ENCODE data around the gene SRMS.

Gene SRMS

GRCh38 chr20:63560856-63561609, 13.5 kb upstream of the SRMS start:
- no peak for TF ChIP-seq CTCF (IDR thresholded peaks at IDR 0.05)

- no peak for TF ChIP-seq CTCF (IDR thresholded peaks at IDR 0.05)
These were observed 12.8 kb upstream of the SRMS start for GRCh38 chr20:63560333-63560805.

- TF ChIP-seq CTCF (IDR thresholded peaks at IDR 0.05) = no peak
These were observed 11.4 kb upstream of the SRMS start for GRCh38 chr20:63558804-63559484.

- no peak for TF ChIP-seq CTCF (IDR thresholded peaks at IDR 0.05)
These were observed 9.9 kb upstream of the SRMS start for GRCh38 chr20:63557481-63557891.

- TF ChIP-seq CTCF (IDR thresholded peaks at IDR 0.05) = no peak
These were observed 9.4 kb upstream of the SRMS start for GRCh38 chr20:63556873-63557478.

GRCh38 chr20:63555661-63556381, 8.3 kb upstream of the SRMS start:
- TF ChIP-seq CTCF (IDR thresholded peaks at IDR 0.05) = no peak

Data from LNCAP (cell line).